Calu3 (cell line): Measurements from ENCODE around the gene MAP7. TPM values are rescaled to one million over a fixed set of nuclear protein-coding genes. Genes with fewer than 3 reads are reported as not detected.

Experiments used
- BruUV-seq: library from RNA; stranded (reverse); fragments of 400-500 nt; replicated peaks from 2 replicates; lab custom pipeline; 2021; lab: Mats Ljungman, UMichigan
- CTCF ChIA-PET: fragments of 300-600 bp; sonication (Branson Sonifier 250); formaldehyde crosslinking; loops from one replicate; lab custom pipeline; 2022; ENCODE audit warnings: antibody characterized with exemption; lab: Charles Lee
- DNase-seq: peaks from one replicate; pipeline ENCODE4 v3.0.0; 2022
- H3K27ac Mint-ChIP-seq: one replicate; pipeline ENCODE4 v1.8.0; 2022; ENCODE audit warnings: mixed read lengths; ENCODE audit not compliant: unreplicated experiment
- H3K27me3 Mint-ChIP-seq: one replicate; pipeline ENCODE4 v1.8.0; 2022; ENCODE audit warnings: mixed read lengths; ENCODE audit not compliant: unreplicated experiment
- H3K36me3 Mint-ChIP-seq: one replicate; pipeline ENCODE4 v1.8.0; 2022; ENCODE audit warnings: mild to moderate bottlenecking, moderate library complexity, mixed read lengths; ENCODE audit not compliant: insufficient read depth, unreplicated experiment
- H3K4me1 Mint-ChIP-seq: one replicate; pipeline ENCODE4 v1.8.0; 2022; ENCODE audit warnings: mild to moderate bottlenecking, low read depth, mixed read lengths; ENCODE audit not compliant: unreplicated experiment
- H3K4me3 Mint-ChIP-seq: one replicate; pipeline ENCODE4 v1.8.0; 2022; ENCODE audit warnings: mild to moderate bottlenecking, low read depth, moderate library complexity, mixed read lengths; ENCODE audit not compliant: unreplicated experiment
- H3K9me3 Mint-ChIP-seq: one replicate; pipeline ENCODE4 v1.8.0; 2022; ENCODE audit warnings: low read depth, mixed read lengths; ENCODE audit not compliant: unreplicated experiment
- intact Hi-C: fragments of 100-400 bp; cut with micrococcal nuclease; formaldehyde crosslinking; loops from one replicate; pipeline ENCODE4 v1.10.0; 2022; ENCODE audit not compliant: unreplicated experiment
- total RNA-seq: library from RNA; stranded (reverse); gene quantifications from 2 replicates; pipeline ENCODE4 v1.2.3, GENCODE V29; 2022
- TF ChIP-seq, protein P1 (sequence below): fragments of 200-600 bp; IDR thresholded peaks from one replicate; pipeline ENCODE4 v1.8.0; 2022; ENCODE audit warnings: antibody characterized with exemption; ENCODE audit not compliant: unreplicated experiment

Gene MAP7
- total RNA-seq, 1 experiment from 2014 or later = 30.1 TPM

DNA sequence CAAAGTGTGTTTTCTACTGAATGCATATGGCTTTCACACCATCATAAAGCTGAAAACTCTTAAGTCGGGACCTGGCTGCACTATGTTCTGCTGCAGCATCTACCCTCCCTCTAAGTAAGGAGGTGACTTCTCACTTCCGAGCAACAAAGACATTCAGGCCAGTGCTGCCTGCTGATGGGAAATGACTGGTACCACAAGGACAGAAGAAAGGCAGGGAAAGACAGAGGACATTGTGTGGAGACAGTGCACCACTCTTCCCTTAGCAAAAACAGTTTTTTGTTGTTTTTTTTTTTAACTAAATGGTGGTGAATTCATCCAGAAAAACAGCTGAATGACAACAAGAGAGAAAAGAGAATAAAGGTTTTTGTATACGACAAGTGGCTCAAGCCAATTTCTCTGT, 81.5 kb downstream of the MAP7 start:
- no peak overlapping the region for H3K4me3 Mint-ChIP-seq
- H3K27ac Mint-ChIP-seq = no peak overlapping the region
- no peaks in the 10 kb centered on the region for H3K36me3 Mint-ChIP-seq
- BruUV-seq = no TSS peak
- peaks cover 7% of the 10 kb centered on the region for H3K4me1 Mint-ChIP-seq
- TF ChIP-seq, protein P1, sequence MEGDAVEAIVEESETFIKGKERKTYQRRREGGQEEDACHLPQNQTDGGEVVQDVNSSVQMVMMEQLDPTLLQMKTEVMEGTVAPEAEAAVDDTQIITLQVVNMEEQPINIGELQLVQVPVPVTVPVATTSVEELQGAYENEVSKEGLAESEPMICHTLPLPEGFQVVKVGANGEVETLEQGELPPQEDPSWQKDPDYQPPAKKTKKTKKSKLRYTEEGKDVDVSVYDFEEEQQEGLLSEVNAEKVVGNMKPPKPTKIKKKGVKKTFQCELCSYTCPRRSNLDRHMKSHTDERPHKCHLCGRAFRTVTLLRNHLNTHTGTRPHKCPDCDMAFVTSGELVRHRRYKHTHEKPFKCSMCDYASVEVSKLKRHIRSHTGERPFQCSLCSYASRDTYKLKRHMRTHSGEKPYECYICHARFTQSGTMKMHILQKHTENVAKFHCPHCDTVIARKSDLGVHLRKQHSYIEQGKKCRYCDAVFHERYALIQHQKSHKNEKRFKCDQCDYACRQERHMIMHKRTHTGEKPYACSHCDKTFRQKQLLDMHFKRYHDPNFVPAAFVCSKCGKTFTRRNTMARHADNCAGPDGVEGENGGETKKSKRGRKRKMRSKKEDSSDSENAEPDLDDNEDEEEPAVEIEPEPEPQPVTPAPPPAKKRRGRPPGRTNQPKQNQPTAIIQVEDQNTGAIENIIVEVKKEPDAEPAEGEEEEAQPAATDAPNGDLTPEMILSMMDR = no peak
- intact Hi-C loops = no loop called here
- H3K9me3 Mint-ChIP-seq = no peaks in the 10 kb centered on the region
- no peaks in the 10 kb centered on the region for H3K27me3 Mint-ChIP-seq
- CTCF ChIA-PET = no interaction called here
- DNase-seq = no peak

DNA sequence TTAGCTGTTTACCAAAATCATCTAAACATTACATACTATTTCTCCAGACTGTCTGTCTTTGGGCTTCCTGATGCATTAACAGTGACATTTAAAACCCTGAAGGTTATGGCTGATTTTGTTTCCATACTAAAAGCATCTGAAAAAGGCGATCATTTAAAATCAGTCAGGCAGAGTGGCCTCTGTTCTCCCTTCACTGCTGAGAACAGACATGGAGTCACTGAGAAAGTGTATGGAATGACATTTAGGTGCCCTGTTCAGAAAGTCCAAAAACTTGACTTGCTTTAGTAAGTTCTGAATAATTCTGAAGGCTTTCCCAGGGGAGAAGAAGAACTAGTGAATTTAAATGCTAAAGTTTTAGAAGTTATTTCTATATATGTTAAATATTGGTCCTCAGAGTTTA, 83.0 kb downstream of the MAP7 start:
- CTCF ChIA-PET = no interaction called here
- DNase-seq = no peak
- H3K27me3 Mint-ChIP-seq = no peaks in the 10 kb centered on the region

DNA sequence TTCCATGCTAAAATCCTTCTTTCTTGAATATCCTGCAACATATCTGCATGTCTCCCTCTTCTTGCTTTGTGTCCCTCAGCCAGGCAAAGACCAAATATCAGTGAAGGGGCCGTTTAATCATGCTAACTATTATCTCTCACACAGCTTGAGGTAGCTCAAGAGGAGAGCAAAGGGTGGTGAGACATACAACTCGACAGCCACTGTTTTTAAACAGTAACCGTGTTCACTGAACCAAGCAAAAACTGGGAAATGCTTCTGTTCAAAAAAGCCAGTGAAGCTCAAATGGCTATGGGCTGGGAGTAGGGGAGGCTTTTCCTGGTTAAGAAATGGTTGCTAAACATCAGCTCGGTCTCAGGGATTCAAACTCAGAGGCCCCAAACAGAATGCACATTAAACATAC, 83.4 kb downstream of the MAP7 start:
- TF ChIP-seq, protein P1 = no peak
- Mint-ChIP-seq H3K9me3 (no peaks in the 10 kb centered on the region), H3K27ac (no peak overlapping the region), H3K36me3 (no peaks in the 10 kb centered on the region), H3K27me3 (no peaks in the 10 kb centered on the region), H3K4me3 (no peak overlapping the region), H3K4me1 (peaks cover 4% of the 10 kb centered on the region)
- CTCF ChIA-PET = no interaction called here
- intact Hi-C loops = no loop called here
- no TSS peak for BruUV-seq
- no peak for DNase-seq

More for the DNA sequence above, 83.0 kb downstream of the MAP7 start:
- H3K4me1 Mint-ChIP-seq = peaks cover 7% of the 10 kb centered on the region
- H3K4me3 Mint-ChIP-seq = no peak overlapping the region
- TF ChIP-seq, protein P1 = no peak
- H3K27ac Mint-ChIP-seq = no peak overlapping the region
- no TSS peak for BruUV-seq
- no peaks in the 10 kb centered on the region for H3K36me3 Mint-ChIP-seq
- intact Hi-C loops = no loop called here
- no peaks in the 10 kb centered on the region for H3K9me3 Mint-ChIP-seq

DNA sequence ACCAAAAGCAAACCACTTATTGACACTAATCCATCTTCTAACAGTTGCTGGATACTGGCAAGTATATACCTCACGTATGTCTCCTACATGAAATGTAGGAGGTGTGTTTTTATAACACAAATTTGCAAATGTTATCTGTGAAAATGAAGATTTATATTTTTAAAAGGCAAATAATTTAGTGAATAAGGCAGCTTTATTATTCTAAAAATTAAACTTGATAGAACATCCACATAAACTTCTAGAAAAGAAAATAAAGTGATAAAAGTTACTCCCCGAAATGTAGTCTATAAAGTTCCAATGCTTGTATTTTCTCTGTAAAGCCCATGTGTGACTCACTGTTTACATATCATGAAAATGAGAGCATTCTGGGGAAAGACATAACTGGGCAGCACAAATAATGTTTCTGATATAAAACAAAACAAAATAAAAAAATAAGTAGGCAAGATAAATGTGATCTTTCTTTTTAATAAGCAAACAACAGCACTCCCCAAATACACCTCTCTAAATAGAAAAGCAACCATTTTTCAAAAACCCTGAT, 84.4 kb downstream of the MAP7 start:
- TF ChIP-seq, protein P1 = no peak
- no peak for DNase-seq
- BruUV-seq = no TSS peak
- Mint-ChIP-seq H3K4me3 (no peak overlapping the region), H3K4me1 (no peaks in the 10 kb centered on the region), H3K9me3 (no peaks in the 10 kb centered on the region), H3K27me3 (no peaks in the 10 kb centered on the region), H3K27ac (no peak overlapping the region), H3K36me3 (no peaks in the 10 kb centered on the region)
- intact Hi-C loops = no loop called here
- CTCF ChIA-PET = no interaction called here
